ENCODE data around the gene HASPIN.

The HASPIN gene

GRCh38 chr17:3723556-3724377 is at the start of gene HASPIN:
Gene HASPIN (plus strand): TSS chr17:3723903. CDS start chr17:3723936, 33 bp downstream.
- TF ChIP-seq GATA3 (IDR thresholded peaks at IDR 0.05; ENCODE audit: low read depth, low read length) (no peak), GATA2 (IDR thresholded peaks at IDR 0.05; ENCODE audit: low read depth, low read length) (no peak)

DNA sequence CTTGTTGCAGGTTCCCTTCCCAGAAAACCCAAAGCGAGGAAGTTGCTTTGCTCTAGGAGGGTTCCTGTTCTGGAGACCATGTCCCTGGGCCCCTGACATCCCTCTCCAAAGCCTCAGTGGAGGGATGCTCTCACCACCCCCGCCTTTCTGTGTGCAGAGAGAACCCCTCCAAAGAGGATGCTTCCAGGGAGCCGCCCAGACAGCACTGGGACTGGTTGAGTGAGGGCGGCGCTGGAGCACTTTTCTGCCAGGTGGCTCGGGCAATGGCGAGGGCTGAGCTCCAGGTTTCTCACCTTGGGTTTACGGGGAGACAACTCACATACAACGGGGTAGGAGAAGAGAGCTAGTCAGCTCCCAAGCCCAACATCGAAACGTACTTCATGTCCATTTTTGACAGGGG is 47.8 kb upstream of the HASPIN start:
- TF ChIP-seq GATA2 (IDR thresholded peaks at IDR 0.05; ENCODE audit: low read depth, low read length): no peak
- no peak for TF ChIP-seq GATA3 (IDR thresholded peaks at IDR 0.05; ENCODE audit: low read depth, low read length)

DNA sequence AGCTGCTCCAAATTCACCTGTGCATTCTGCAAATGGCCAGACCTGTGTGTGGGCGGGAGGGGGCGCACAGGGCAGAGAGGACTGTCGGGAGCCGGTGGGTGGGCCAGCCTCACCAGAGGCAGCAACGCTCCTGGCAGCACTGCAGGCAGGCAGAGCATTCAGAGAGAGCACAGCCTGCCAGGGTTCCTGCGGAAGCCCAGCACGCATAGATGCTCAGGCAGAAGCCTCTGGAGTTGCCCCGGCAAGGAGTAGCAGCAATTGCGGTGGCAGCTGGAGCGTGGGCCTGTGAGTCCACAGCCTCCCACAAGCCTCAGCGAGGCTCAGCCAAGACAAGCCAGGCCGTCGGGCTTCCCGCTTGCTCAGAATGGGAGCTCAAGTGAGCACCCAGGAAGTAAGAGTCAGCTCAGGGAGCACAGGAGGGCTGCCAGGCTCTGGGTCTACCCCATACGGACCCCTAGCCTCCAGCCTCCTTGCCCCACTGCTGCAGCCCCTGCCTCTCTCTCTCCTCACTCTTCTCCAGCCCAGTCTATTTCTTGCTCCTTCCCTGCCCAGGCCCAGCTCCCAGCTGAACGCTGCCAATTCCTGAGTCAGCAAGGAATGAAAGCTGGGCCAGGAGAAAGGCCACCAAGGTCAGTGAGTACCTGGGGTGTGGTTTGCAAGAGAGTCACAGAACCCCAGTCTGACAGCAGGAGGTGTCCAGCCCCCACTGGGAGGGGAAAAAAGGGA is 45.4 kb upstream of the HASPIN start:
- TF ChIP-seq GATA3 (IDR thresholded peaks at IDR 0.05; ENCODE audit: low read depth, low read length) (no peak), GATA2 (IDR thresholded peaks at IDR 0.05; ENCODE audit: low read depth, low read length) (no peak)

DNA sequence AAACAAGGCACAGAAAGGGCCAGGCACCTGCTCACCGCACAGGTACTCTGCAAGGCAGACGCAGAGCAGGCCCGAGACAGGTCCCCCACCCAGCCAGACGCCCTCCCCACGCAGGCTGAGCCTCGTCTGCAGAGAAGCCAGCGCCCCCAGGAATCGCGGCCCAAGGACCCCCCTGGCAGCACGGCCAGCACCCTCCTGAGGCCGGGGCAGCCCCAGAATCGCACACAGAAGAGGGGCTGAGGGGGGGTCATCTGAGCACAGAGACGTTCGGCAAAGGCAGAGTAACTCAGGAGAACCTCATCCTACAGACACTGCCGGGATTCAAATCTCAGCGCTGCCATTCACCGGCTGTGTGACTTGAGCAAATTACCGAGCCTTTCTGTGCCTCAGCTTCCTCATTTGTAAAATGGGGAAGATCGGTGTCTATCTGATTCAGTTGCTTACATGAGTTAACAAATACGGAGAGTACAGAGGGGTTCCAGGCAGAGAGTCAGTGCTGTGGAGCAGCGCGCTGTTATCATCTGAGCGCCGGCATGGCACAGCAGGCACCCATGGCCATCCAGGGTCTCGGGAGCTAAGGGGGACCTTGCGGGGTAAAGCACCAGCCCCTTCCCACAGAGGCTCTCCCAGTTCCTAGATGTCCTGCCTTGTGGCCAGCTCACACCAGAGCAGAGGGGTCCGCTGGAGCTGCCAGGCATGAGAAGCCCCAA is 44.7 kb upstream of the HASPIN start:
- no peak for TF ChIP-seq GATA3 (IDR thresholded peaks at IDR 0.05; ENCODE audit: low read depth, low read length)
- no peak for TF ChIP-seq GATA2 (IDR thresholded peaks at IDR 0.05; ENCODE audit: low read depth, low read length)

DNA sequence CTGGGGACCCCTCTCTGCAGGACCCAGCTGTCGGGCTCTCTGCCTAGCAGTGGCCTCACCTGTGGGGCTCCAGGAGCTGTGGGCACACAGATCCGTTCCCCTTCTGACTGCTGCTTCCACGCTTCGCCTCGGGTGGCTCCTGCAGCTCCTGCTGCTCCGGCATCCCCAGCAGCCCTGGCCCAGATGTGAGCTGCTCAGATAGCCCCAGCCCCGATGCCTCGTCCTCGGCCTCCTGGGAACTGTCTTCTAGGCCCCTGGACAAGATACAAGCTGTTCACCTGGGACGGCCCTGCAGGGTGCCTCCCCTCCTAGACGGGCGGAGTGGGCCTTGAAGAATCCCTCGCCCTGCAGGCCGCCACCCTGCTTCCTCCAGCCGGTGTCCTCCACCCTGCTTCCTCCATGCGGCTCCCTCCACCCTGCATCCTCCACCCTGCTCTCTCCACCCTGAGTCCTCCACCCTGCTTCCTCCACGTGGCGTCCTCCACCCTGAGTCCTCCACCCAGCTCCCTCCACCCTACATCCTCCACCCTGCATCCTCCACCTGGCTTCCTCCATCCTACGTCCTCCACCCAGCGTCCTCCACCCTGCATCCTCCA is 44.1 kb upstream of the HASPIN start:
- TF ChIP-seq GATA2 (IDR thresholded peaks at IDR 0.05; ENCODE audit: low read depth, low read length) (no peak), GATA3 (IDR thresholded peaks at IDR 0.05; ENCODE audit: low read depth, low read length) (no peak)

DNA sequence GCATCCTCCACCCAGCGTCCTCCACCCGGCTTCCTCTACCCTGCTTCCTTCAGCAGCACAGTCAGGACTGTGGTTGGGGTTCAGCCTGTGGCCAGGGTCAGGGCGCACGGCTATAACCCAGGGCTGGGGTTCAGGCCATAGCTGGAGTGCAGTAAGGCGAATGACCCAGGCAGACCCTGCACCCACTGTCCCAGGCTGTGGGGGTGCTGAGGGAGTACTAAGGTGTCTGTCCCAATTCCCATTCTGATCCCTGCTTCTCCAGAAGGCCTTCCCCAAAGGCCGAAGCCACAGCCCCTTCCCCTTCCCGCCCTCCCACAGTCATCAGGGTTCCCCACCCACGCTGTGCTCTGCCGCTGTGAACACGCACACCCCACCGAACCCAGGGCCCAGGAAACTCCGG is 42.6 kb upstream of the HASPIN start:
- no peak for TF ChIP-seq GATA2 (IDR thresholded peaks at IDR 0.05; ENCODE audit: low read depth, low read length)

GRCh38 chr17:3681565-3681964 is 42.1 kb upstream of the HASPIN start:
- TF ChIP-seq GATA3 (IDR thresholded peaks at IDR 0.05; ENCODE audit: low read depth, low read length) (no peak), GATA2 (IDR thresholded peaks at IDR 0.05; ENCODE audit: low read depth, low read length) (no peak)

DNA sequence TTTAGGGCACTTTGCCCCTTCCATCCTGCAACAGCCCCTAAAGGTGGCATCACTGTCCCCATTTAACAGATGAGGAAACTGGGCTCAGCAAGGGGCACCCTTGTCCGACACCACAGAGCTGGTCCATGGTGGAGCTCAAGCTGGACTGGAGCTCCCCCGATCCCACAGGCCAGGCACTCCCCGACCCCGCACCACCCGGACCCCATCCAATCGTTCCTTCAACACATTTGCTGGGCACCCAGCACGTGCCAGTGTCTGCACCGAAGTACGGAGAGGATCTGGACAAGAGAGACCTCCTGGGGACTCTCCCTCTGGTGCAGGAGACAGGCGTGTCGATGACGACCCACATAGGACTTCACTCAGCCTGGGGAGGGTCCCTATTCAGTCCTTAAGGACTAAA is 41.7 kb upstream of the HASPIN start:
- TF ChIP-seq GATA3 (IDR thresholded peaks at IDR 0.05; ENCODE audit: low read depth, low read length) (no peak), GATA2 (IDR thresholded peaks at IDR 0.05; ENCODE audit: low read depth, low read length) (no peak)

GRCh38 chr17:3683054-3683511 is 40.6 kb upstream of the HASPIN start:
- no peak for TF ChIP-seq GATA3 (IDR thresholded peaks at IDR 0.05; ENCODE audit: low read depth, low read length)
- no peak for TF ChIP-seq GATA2 (IDR thresholded peaks at IDR 0.05; ENCODE audit: low read depth, low read length)

- TF ChIP-seq GATA3 (IDR thresholded peaks at IDR 0.05; ENCODE audit: low read depth, low read length): no peak
- no peak for TF ChIP-seq GATA2 (IDR thresholded peaks at IDR 0.05; ENCODE audit: low read depth, low read length)
These were observed 38.5 kb upstream of the HASPIN start for GRCh38 chr17:3685174-3685573.

GRCh38 chr17:3688027-3688553 is 35.6 kb upstream of the HASPIN start:
- no peak for TF ChIP-seq GATA3 (IDR thresholded peaks at IDR 0.05; ENCODE audit: low read depth, low read length)
- no peak for TF ChIP-seq GATA2 (IDR thresholded peaks at IDR 0.05; ENCODE audit: low read depth, low read length)

GRCh38 chr17:3688852-3689261 is 34.8 kb upstream of the HASPIN start:
- TF ChIP-seq GATA3 (IDR thresholded peaks at IDR 0.05; ENCODE audit: low read depth, low read length) (no peak), GATA2 (IDR thresholded peaks at IDR 0.05; ENCODE audit: low read depth, low read length) (no peak)

DNA sequence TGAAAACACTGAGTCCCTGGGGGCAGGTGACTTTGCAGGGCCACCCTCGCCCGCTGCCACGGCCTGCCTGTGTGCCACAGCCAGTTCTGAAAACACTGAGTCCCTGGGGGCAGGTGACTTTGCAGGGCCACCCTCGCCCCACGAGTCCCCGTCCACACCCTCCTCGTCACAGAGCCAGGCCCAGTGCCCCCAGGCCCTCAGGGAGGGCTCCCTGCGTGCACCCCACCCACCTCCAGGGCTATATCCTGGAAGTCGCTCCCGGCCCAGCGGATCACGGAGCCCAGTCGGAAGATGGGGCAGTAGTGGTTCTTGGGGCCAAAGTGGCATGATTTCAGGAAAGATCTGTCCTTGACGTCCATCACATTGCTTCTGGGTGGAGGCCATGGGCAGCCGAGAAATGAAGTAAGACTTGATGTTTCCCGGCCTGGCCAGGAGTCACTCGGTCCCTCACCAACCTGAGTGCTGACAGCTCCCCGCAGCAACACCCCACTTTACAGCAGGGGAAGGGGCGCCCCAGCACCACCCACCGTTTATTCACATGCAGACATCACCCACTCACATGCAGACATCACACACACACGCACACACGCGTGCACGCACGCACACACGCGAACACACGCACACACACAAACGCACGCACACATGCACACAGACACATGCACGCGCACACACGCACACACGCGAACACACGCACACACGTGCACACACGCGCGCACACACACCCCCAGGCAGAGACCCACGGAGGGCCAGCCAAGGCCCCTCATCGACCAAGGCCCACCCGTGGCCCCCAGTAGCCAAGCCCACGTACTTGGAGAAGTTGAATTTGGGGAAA is 34.2 kb upstream of the HASPIN start:
- TF ChIP-seq GATA3 (IDR thresholded peaks at IDR 0.05; ENCODE audit: low read depth, low read length) (no peak), GATA2 (IDR thresholded peaks at IDR 0.05; ENCODE audit: low read depth, low read length) (no peak)
